Activated CD8-positive, alpha-beta memory T cell treated with anti-CD3 and anti-CD28 coated beads, Interleukin-2, amount 50 U/mL, for 48 hours (primary cell): ENCODE data around the gene VASH1.
A peak's percentile ranks its signal among the peaks of the same experiment; 100 is the strongest.

Source experiments
- DNase-seq: peaks from one replicate; pipeline ENCODE4 v3.0.0-alpha.2; 2020

VASH1 gene

GRCh38 chr14:76772300-76773187 is 11.3 kb downstream of the VASH1 start:
- peak; percentile 43 for DNase-seq

DNA sequence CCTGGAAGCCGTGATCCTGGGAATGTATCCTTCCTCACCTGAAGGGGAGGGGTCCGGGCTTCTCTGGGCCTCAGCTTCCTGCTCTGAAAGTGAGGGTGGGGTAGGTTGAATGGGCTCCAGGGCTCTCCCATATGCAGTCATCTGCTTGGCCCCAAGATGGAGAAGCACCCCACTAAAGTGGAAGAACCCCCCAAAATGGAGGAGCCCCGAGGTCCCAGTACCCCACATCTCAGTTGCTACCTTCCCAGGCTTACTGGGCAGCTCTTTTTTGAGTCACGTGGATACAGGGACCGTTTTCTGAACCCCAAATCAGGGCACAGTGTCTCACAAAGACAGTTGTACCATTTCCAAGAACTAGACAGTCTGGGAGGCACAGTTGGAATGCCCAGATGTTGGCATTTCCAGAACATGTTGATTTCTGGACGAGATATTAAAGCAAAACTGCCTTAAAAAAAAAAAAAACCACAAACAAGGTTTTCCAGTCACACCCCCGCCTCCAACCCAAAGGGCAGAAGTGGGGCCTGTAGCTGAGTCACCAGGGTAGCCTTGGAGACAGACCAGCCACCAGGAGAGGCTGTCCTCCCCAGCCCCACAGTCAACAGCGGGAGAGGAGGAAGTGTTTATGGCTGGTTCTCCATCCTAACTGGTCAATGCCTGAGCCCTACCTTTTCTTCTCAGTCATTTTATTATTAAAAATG is 12.1 kb downstream of the VASH1 start:
- peak; percentile 46 for DNase-seq

GRCh38 chr14:76773956-76774820 is 12.9 kb downstream of the VASH1 start:
- DNase-seq = peak; percentile 45

DNA sequence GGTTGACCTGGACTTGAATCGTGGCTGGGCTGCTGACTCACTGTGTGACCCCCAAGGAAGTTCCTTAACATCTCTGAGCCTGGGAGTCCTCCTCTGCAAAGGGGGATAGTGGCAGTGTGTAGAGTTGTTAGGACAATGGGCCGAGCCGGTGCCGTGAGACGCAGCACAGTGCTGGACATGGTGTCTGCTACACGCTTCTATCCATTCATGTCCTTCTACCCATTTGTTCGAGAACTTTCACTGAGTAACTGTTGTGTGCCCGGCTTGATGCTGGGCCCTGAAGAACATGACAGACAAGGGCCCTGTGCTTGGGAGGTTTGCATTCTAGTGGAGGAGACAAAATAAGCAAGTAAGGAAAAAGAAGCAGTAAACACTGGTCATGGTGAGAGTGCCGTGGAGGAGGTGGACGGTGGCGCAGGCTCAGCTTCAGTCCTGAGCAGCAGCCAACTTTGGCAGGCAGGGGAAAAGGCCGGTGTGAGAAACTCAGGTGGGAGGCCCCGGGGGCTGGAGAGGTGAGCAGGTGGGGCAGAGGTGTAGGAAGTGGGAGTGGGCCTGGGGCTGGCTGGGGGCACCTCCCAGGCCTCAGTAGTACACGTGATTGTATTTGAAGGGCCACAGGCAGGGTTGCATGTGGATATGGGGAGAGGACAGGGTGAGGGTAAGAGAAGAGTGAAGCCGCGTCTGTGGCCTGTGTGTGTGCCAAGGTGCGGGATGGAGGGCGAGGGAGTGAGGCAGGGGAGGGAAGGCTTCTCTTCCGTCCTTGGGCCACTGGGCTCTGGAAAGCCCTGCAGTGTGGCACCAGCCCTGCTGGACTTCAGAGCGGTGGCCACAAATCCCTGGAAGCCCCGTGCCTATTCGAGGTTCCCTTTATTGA is 13.8 kb downstream of the VASH1 start:
- peak; percentile 40 for DNase-seq

DNA sequence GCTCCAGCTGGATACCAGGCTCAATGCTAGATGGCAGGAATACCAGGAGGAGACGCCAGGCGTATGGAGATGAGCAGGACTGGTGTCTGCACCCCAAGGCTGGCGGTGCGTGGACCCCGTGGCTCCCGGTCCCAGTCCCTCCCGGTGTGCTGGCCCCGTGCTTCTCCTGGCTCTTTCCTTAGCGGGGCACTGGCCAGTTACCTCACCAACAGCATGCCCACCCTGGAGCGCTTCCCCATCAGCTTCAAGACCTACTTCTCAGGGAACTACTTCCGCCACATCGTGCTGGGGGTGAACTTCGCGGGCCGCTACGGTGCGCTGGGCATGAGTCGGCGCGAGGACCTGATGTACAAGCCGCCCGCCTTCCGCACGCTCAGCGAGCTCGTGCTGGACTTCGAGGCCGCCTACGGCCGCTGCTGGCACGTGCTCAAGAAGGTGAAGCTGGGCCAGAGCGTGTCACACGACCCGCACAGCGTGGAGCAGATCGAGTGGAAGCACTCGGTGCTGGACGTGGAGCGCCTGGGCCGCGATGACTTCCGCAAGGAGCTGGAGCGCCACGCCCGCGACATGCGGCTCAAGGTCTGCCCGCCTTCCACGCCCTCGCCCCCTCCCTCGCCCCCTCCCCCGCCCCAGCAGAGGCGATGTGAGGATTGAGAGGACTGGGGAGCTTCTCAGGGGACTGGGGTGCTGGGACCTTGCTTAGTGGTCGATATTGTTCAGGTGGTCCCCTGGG is 14.6 kb downstream of the VASH1 start:
- DNase-seq = peak; percentile 43

GRCh38 chr14:76776428-76777251 is 15.4 kb downstream of the VASH1 start:
- DNase-seq = peak; percentile 51

DNA sequence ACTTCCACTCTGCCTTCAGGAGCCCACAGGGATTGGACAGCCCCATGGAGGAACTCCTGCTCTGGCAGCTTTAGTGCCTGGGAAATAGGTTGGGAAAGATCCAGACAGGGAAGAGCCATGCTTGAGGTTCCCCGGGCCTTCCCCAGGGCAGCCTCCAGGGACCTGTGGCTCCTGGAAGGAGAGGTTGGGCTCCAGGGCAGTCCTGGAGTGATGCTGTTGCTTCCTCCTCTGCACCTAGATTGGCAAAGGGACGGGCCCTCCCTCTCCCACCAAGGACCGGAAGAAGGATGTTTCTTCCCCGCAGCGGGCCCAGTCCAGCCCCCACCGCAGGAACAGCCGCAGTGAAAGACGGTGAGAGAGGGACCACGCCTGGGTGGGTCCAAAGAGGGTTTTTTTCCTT is 16.5 kb downstream of the VASH1 start:
- no peak for DNase-seq

- peak; percentile 39 for DNase-seq
Observed at GRCh38 chr14:76778546-76779215, 17.4 kb downstream of the VASH1 start.

- DNase-seq = no peak
Observed at GRCh38 chr14:76779221-76780057, 18.2 kb downstream of the VASH1 start.

- DNase-seq = no peak
Observed at GRCh38 chr14:76780058-76780345, 18.7 kb downstream of the VASH1 start.

DNA sequence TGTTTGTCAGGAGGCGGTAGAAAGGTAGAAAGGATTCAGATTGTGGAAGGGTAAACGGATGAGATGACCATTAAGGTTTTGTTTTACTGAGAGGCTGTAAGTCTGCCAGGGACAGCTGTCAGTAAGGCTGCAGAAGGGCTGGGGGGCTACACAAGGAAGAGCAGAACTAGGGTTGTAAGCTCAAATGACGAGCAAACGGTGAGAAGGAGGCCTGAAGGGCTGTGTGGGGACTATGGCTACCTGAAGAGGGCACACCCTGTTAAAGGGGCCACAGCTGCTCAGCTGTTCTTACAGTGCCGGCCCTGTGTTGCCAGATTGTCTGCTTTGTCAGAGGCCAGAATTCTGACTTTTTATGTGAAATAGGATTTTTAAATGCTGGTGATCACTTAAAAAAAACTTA is 19.1 kb downstream of the VASH1 start:
- DNase-seq = no peak

DNA sequence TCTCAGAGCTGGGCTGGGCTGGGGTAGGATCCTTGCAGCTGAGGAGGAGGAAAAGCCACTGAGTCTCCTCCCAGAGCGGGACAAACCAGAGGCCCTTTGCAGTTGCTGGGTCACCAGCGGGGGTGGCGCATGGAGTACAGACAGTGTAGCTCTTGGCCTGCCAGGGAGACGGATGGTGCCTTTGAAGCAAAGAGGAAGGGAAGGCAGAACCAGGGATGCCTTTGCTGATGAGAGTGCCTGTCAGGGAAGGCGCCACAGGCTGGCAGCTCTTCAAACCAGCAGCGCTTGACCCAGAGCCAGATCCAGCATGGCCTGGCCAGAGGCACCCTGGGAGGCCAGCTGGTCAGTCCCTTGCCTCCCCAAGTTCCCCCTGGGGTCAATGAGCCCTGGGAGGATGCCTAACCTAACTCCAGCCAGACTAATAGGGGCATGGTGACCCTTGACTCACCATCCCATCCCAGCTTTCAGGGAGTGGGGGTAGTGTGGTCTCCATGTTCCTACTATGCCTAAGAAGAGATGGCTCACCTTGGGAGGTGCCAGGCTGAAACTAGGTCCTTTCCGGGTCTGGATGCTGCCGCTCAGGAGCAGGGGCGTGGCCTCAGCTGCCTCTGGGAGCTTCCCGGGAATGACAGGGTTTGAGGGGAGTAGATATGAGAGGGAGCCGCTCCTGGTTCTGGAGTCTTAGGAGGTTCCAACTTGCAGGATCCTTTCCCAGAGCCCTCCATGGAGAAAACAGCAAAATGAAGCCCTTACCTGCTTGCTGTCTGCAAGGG is 19.8 kb downstream of the VASH1 start:
- DNase-seq = no peak

DNA sequence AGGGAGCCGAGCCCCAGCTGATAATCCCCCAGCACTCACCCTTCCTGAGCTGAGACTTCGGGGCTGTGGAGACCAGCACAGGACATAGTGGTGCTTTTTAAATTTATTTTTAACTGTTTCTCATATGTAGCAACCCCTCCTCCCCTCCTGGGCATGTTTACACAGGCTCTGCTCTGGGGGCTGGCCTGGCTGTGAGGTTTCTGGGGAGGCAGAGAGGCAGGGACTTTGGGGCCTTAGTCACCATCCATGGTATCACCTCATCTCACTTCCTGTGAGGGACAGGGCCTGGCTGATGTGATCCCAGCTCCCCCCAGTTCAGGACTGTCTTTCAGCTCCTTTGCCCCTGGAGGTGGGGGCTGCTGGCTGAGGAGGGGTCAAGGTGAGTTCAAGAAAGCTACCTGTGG is 20.4 kb downstream of the VASH1 start:
- peak; percentile 48 for DNase-seq

- peak; percentile 49 for DNase-seq
Observed at GRCh38 chr14:76782115-76782884, 21.0 kb downstream of the VASH1 start.

DNA sequence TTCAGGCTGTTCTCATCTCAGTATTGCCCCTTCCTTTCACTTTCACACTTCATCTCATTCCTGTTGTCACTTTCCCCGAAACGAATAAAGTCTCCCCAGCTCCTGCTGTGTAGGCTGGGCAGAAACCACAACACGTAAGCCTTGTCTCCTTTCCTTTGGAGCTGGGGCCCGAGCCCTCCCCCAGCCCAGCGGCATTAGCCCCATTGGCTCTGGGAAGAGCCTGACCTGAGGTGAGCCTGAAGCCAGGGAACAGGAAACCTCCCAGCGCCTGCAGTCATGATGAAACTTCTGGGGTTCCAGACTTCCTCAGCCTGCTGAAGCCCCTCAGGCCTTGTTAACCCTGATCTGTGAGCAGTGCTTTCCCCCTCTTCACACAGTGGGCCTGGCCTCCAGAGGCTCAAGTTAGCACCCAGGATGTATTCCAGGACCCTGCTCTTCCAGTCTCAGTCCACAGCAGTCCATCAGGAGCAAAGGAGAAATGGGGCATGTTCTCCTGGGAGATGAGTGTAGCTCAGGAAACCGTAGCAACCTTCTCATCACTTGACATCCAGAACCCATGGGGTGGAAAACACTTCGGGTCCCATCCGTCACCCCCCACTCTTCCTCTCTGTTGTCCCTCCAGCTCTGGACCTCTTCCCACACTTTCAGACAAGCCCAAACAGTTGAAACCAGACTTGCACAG is 21.8 kb downstream of the VASH1 start:
- DNase-seq = peak; percentile 52

GRCh38 chr14:76784266-76784874 is 23.1 kb downstream of the VASH1 start:
- peak; percentile 48 for DNase-seq

- peak; percentile 75 for DNase-seq
Observed at GRCh38 chr14:76784881-76785280, 23.6 kb downstream of the VASH1 start.
